Cardiac muscle cell (in vitro differentiated cells and primary cell): Measurements from ENCODE around the gene DLEU7. TPM values are rescaled to one million over a fixed set of nuclear protein-coding genes. Genes with fewer than 3 reads are reported as not detected.

Experiments used
- DNase-seq, 2 donors: peaks; one replicate each; pipeline versions ENCODE4 v3.0.0 to v3.0.0-alpha.2; 2010 to 2017; ENCODE audit warnings: low read depth in 1 of 2, low spot score in 1 of 2
- H3K27ac ChIP-seq: fragments of 200-600 bp; sonication (generic); 2 replicates; pipeline ENCODE4 v1.5.1; 2016
- H3K27me3 ChIP-seq: fragments of 200-600 bp; sonication (generic); 2 replicates; pipeline ENCODE4 v1.6.0; 2016; ENCODE audit warnings: control low read depth
- H3K36me3 ChIP-seq: fragments of 200-600 bp; sonication (generic); 2 replicates; pipeline ENCODE4 v1.5.1; 2016; ENCODE audit warnings: control low read depth
- H3K4me1 ChIP-seq: fragments of 200-600 bp; sonication (generic); 2 replicates; pipeline ENCODE4 v1.8.1; 2017; ENCODE audit warnings: low read depth, mild to moderate bottlenecking, mixed run types
- H3K4me3 ChIP-seq: fragments of 200-600 bp; sonication (generic); 2 replicates; pipeline ENCODE4 v1.5.1; 2016; ENCODE audit warnings: mild to moderate bottlenecking
- H3K9me3 ChIP-seq: fragments of 200-600 bp; sonication (generic); 2 replicates; pipeline ENCODE4 v1.5.1; 2017; ENCODE audit warnings: low read depth, mild to moderate bottlenecking, control low read depth
- polyA plus RNA-seq: library from polyadenylated mRNA; unstranded; fragments of >200 nt; fragmentation: Nextera tagmentation; extraction: Ambion mirVana; gene quantifications from 2 replicates; pipeline ENCODE4 v1.2.1, GENCODE V29; 2016
- total RNA-seq: library from RNA; depleted of rRNA; stranded (reverse); fragments of >200 nt; gene quantifications from 2 replicates; pipeline ENCODE4 v1.2.3, GENCODE V29; 2016
- TF ChIP-seq, protein P1 (sequence below): IDR thresholded peaks from 2 replicates; pipeline ENCODE4 v1.5.1; 2012; ENCODE audit warnings: low read depth, mild to moderate bottlenecking, low read length

The DLEU7 gene
- total and polyA plus RNA-seq, 2 experiments from 2014 or later: not detected

DNA sequence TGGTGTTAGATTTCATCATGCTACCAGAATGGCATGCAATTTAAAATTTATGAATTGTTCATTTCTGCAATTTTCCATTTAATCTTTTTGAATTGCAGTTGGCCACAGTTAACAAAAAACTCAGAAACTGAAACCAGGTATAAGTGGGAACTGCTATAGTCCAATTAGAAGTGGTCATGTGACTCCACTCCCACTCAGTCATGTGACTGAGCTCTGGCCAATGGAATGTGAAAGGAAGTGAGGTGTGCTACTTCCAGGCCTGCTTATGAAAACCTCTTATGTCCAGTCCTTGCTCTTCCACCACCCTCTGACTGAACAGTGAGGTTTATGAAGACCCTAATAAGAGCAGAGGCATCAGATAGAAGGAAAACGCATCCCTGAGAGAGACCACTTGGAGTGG lies 47.0 kb downstream of the DLEU7 start:
- DNase-seq: no peak
- Histone ChIP-seq H3K27me3 (no peaks in the 10 kb centered on the region), H3K27ac (no peak overlapping the region), H3K4me1 (peaks cover 7% of the 10 kb centered on the region), H3K9me3 (no peaks in the 10 kb centered on the region), H3K4me3 (no peak overlapping the region), H3K36me3 (no peaks in the 10 kb centered on the region)
- TF ChIP-seq, protein P1, sequence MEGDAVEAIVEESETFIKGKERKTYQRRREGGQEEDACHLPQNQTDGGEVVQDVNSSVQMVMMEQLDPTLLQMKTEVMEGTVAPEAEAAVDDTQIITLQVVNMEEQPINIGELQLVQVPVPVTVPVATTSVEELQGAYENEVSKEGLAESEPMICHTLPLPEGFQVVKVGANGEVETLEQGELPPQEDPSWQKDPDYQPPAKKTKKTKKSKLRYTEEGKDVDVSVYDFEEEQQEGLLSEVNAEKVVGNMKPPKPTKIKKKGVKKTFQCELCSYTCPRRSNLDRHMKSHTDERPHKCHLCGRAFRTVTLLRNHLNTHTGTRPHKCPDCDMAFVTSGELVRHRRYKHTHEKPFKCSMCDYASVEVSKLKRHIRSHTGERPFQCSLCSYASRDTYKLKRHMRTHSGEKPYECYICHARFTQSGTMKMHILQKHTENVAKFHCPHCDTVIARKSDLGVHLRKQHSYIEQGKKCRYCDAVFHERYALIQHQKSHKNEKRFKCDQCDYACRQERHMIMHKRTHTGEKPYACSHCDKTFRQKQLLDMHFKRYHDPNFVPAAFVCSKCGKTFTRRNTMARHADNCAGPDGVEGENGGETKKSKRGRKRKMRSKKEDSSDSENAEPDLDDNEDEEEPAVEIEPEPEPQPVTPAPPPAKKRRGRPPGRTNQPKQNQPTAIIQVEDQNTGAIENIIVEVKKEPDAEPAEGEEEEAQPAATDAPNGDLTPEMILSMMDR: no peak

GRCh38 chr13:50794226-50794625 lies 49.3 kb downstream of the DLEU7 start:
- Histone ChIP-seq H3K27ac (no peak overlapping the region), H3K36me3 (no peaks in the 10 kb centered on the region), H3K9me3 (no peaks in the 10 kb centered on the region), H3K4me3 (no peak overlapping the region), H3K4me1 (no peaks in the 10 kb centered on the region), H3K27me3 (peaks cover 2% of the 10 kb centered on the region)
- TF ChIP-seq, protein P1: no peak
- no peak for DNase-seq

DNA sequence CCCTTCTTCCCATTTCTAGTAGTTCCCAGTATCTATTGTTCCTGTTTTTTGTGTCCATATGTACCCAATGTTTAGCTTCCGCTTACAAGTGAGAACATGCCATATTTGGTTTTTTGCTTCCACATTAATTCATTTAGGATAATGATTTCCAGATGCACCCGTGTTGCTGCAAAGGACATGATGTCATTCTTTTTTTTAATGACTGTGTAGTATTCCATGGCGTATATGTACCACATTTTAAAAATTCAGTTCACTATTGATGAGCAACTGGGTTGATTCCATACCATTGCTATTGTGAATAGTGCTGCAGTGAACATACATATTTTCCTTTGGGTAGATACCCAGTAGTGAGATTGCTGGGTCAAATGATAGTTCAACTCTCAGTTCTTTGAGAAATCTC lies 50.5 kb downstream of the DLEU7 start:
- H3K4me1 ChIP-seq: no peaks in the 10 kb centered on the region
- H3K27ac ChIP-seq: no peak overlapping the region
- peaks cover 2% of the 10 kb centered on the region for H3K27me3 ChIP-seq
- TF ChIP-seq, protein P1: no peak
- no peaks in the 10 kb centered on the region for H3K9me3 ChIP-seq
- no peak for DNase-seq
- H3K4me3 ChIP-seq: no peak overlapping the region
- no peaks in the 10 kb centered on the region for H3K36me3 ChIP-seq

GRCh38 chr13:50788551-50789210 lies 54.8 kb downstream of the DLEU7 start:
- Histone ChIP-seq H3K4me1 (no peaks in the 10 kb centered on the region), H3K27ac (no peak overlapping the region)
- TF ChIP-seq, protein P1: no peak

DNA sequence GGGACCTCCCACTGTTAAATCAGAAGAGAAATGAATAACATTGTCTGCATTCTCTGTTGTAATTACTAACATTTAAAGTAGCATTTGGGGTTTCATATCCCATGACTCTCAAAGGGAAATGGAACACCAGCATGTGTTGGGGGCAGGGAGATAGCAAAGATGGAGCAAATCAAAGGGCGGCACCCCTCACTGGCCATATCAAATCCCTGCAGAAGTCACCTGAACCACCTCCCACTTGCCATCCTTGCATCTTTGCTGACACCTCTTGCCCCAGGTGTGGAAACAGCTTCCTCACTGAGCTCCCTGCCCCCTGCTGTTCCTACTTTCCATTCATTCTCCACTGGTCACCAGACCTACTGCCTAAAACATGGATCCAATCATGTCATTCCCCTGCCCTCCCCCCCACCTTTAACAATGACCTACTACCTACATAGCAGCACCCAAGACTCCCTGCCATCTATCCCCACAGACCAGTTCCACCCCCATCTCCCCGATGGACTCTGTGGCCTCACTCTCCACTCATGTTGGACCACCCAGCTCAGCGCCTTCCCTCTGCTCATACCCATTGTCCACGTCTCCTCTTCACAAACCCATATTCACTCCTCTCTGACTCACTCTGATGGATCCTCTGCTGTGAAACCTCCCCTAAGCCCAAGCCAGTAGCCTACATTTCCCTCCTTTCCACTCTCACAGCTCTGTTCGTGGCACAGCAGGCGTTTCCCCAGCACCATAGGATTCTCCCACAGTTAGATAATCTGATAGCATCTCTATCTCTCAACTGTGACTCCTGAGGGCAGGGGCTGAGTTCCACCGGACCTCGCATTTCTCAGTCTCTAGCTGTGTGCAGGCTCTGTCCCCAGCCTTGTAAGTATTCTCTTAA lies 55.9 kb downstream of the DLEU7 start:
- H3K27ac ChIP-seq: no peak overlapping the region
- no peaks in the 10 kb centered on the region for H3K36me3 ChIP-seq
- H3K27me3 ChIP-seq: peaks cover 2% of the 10 kb centered on the region
- no peaks in the 10 kb centered on the region for H3K4me1 ChIP-seq
- TF ChIP-seq, protein P1: no peak
- no peak overlapping the region for H3K4me3 ChIP-seq
- no peak for DNase-seq
- no peaks in the 10 kb centered on the region for H3K9me3 ChIP-seq

More at GRCh38 chr13:50788551-50789210, 54.8 kb downstream of the DLEU7 start:
- Histone ChIP-seq H3K9me3 (no peaks in the 10 kb centered on the region), H3K36me3 (no peaks in the 10 kb centered on the region), H3K4me3 (no peak overlapping the region), H3K27me3 (peaks cover 2% of the 10 kb centered on the region)
- no peak for DNase-seq
